Measurements from ENCODE around the gene RNF103. TPM values are rescaled to one million over a fixed set of nuclear protein-coding genes. Genes with fewer than 3 reads are reported as not detected.

Gene RNF103
- total and polyA plus RNA-seq, 8 donors: 7.8 to 132 (median 28.6) TPM

GRCh38 chr2:86610871-86611270, 12.8 kb downstream of the RNF103 start:
- H3K4me3 ChIP-seq: no peak overlapping the region
- WGBS, 5 donors: 94 to 100% (median 96%) methylated on average over 1 of the region's 1 CpG
- DNase-seq: no peak
- H3K4me1 ChIP-seq: peaks cover 0 to 7% (median 2%) of the 10 kb centered on the region in 4 donors
- TF ChIP-seq POLR2A (IDR thresholded peaks at IDR 0.05): no peak
- no peaks in the 10 kb centered on the region for H3K9me3 ChIP-seq
- peaks cover 34 to 99% (median 91%) of the 10 kb centered on the region in 4 donors for H3K36me3 ChIP-seq
- intact Hi-C loops (cut with DNase I; ENCODE audit: low total_unique reads): no loop called here
- H3K27ac ChIP-seq: no peak overlapping the region
- no peaks in the 10 kb centered on the region for H3K27me3 ChIP-seq

DNA sequence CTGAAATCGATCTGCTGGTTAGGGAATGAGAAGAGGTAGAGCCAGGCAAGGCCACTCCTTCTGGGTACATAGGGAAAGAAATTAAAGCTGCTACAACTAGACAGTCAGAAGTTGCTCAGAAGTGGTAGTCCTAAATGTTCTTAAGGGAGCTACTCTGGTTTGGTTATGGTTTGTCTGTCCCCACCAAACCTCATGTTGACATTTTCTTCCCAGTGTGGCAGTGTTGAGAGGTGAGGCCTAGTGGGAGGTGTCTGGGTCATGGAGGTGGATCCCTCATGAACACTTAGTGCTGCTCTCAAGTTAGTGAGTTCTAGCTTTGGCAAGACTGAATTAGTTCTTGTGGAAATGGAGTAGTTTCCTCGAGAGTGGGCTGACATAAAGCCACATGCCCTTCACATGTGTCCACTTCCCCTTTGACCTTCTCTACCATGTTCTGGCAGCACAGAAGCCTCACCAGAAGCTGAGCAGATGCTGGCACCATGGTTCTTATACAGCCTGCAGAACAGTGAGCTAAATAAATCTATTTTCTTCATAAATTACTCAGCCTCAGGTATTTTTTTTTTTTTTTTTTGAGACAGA, 14.7 kb downstream of the RNF103 start:
- WGBS, 5 donors: 78 to 93% (median 88%) methylated on average over 2 of the region's 2 CpGs
- no peak for DNase-seq
- Histone ChIP-seq H3K36me3 (peaks cover 51 to 99% (median 92%) of the 10 kb centered on the region in 4 donors), H3K9me3 (no peaks in the 10 kb centered on the region), H3K4me3 (no peak overlapping the region), H3K27ac (no peak overlapping the region), H3K4me1 (no peaks in the 10 kb centered on the region), H3K27me3 (no peaks in the 10 kb centered on the region)
- TF ChIP-seq, protein P1, sequence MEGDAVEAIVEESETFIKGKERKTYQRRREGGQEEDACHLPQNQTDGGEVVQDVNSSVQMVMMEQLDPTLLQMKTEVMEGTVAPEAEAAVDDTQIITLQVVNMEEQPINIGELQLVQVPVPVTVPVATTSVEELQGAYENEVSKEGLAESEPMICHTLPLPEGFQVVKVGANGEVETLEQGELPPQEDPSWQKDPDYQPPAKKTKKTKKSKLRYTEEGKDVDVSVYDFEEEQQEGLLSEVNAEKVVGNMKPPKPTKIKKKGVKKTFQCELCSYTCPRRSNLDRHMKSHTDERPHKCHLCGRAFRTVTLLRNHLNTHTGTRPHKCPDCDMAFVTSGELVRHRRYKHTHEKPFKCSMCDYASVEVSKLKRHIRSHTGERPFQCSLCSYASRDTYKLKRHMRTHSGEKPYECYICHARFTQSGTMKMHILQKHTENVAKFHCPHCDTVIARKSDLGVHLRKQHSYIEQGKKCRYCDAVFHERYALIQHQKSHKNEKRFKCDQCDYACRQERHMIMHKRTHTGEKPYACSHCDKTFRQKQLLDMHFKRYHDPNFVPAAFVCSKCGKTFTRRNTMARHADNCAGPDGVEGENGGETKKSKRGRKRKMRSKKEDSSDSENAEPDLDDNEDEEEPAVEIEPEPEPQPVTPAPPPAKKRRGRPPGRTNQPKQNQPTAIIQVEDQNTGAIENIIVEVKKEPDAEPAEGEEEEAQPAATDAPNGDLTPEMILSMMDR (IDR thresholded peaks at IDR 0.05): no peak
- no peak for TF ChIP-seq EP300 (IDR thresholded peaks at IDR 0.05)
- no peak for TF ChIP-seq POLR2AphosphoS5 (IDR thresholded peaks at IDR 0.05)
- no peak for TF ChIP-seq POLR2A (IDR thresholded peaks at IDR 0.05)
- intact Hi-C loops (cut with DNase I; ENCODE audit: low total_unique reads): no loop called here

DNA sequence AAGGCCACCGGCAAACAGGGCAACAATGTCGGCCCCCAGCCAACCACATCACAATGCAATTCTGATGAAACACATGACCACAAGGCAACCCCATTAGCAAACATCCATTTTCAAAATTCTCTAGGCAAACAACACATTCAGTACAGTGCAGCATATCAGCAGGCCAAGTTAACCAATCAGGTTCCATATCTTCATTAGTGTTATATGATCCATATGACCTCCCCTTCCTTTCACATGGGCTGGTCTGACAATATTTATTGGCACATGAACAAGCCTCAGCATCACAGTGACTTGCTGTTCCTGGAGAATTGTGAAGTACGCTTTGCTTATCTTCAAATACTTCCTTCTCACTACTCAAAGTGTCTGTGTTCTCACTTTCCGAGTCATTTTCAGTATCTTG, 19.8 kb downstream of the RNF103 start:
- H3K4me3 ChIP-seq: no peak overlapping the region
- no peaks in the 10 kb centered on the region for H3K27me3 ChIP-seq
- no peak overlapping the region for H3K27ac ChIP-seq
- no peaks in the 10 kb centered on the region for H3K4me1 ChIP-seq
- H3K9me3 ChIP-seq: no peaks in the 10 kb centered on the region
- 88 to 95% (median 90%) methylated on average over 4 of the region's 4 CpGs for WGBS, 5 donors
- H3K36me3 ChIP-seq: peaks cover 26 to 69% (median 63%) of the 10 kb centered on the region in 4 donors
- intact Hi-C loops (cut with DNase I; ENCODE audit: low total_unique reads): no loop called here
- no peak for DNase-seq
- no peak for TF ChIP-seq POLR2AphosphoS5 (IDR thresholded peaks at IDR 0.05)
- no peak for TF ChIP-seq POLR2A (IDR thresholded peaks at IDR 0.05)
- TF ChIP-seq EP300 (IDR thresholded peaks at IDR 0.05): no peak
- TF ChIP-seq, protein P1 (IDR thresholded peaks at IDR 0.05): no peak

DNA sequence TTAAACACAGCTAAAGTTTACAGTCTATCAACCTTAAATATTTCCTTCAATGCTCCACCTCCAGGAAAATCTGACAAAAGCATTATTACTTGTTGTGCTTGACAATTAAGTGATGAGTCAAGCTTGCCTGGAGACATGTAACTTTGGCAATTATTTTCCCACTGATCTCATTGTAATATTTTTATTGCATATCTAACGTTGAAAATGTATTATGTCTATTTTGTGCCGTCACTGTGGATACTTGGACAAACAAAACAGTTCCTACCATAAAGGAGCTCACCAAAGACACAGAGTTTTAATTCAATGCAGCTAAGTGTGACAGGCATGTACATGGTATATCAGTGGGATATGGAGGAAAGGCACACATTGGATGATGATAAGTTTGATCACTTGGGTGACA, 24.7 kb downstream of the RNF103 start:
- no peak overlapping the region for H3K27ac ChIP-seq
- no peaks in the 10 kb centered on the region for H3K9me3 ChIP-seq
- TF ChIP-seq EP300 (IDR thresholded peaks at IDR 0.05) (no peak), POLR2A (IDR thresholded peaks at IDR 0.05) (no peak), POLR2AphosphoS5 (IDR thresholded peaks at IDR 0.05) (no peak)
- TF ChIP-seq, protein P1 (IDR thresholded peaks at IDR 0.05): no peak
- no peaks in the 10 kb centered on the region for H3K4me1 ChIP-seq
- intact Hi-C loops (cut with DNase I; ENCODE audit: low total_unique reads): no loop called here
- no peak for DNase-seq
- H3K36me3 ChIP-seq: peaks cover 0 to 20% (median 17%) of the 10 kb centered on the region in 4 donors
- H3K27me3 ChIP-seq: no peaks in the 10 kb centered on the region
- no peak overlapping the region for H3K4me3 ChIP-seq
- WGBS, 5 donors: 61 to 77% (median 71%) methylated on average over 2 of the region's 2 CpGs

DNA sequence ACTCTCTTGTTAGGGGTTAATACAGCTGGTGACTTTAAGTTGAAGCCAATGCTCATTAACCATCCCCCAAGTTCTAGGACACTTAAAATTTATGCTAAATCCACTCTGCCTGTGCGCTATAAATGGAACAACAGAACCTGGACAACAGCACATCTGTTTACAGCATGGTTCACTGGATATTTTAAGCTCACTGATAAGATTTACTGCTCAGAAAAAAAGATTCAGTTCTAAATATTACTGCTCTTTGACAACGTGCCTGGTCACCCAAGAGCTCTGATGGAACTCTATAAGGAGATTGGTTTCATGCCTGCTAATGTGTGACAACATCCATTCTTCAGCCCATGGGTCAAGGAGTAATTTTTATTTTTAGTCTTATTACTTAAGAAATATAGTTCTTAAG, 27.5 kb downstream of the RNF103 start:
- intact Hi-C loops (cut with DNase I; ENCODE audit: low total_unique reads): no loop called here
- H3K27me3 ChIP-seq: no peaks in the 10 kb centered on the region
- H3K9me3 ChIP-seq: no peaks in the 10 kb centered on the region
- no peaks in the 10 kb centered on the region for H3K36me3 ChIP-seq
- DNase-seq: no peak
- TF ChIP-seq, protein P1 (IDR thresholded peaks at IDR 0.05): no peak
- TF ChIP-seq POLR2AphosphoS5 (IDR thresholded peaks at IDR 0.05) (no peak), EP300 (IDR thresholded peaks at IDR 0.05) (no peak), POLR2A (IDR thresholded peaks at IDR 0.05) (no peak)
- peaks cover 0 to 9% (median 3%) of the 10 kb centered on the region in 4 donors for H3K4me1 ChIP-seq
- H3K4me3 ChIP-seq: no peak overlapping the region
- WGBS, 5 donors: 50 to 62% (median 54%) methylated on average over 2 of the region's 2 CpGs
- no peak overlapping the region for H3K27ac ChIP-seq

Data from stomach (tissue), 9 donors.